ENCODE measurements around the gene HHLA2. TPM values are rescaled to one million over a fixed set of nuclear protein-coding genes. Genes with fewer than 3 reads are reported as not detected.
A peak's percentile ranks its signal among the peaks of the same experiment; 100 is the strongest.

Gene HHLA2
- total RNA-seq, 3 donors from 2014 or later (not counting 1 experiment from before 2014, with no cell fraction given): 0.09 TPM; not detected in 2

DNA sequence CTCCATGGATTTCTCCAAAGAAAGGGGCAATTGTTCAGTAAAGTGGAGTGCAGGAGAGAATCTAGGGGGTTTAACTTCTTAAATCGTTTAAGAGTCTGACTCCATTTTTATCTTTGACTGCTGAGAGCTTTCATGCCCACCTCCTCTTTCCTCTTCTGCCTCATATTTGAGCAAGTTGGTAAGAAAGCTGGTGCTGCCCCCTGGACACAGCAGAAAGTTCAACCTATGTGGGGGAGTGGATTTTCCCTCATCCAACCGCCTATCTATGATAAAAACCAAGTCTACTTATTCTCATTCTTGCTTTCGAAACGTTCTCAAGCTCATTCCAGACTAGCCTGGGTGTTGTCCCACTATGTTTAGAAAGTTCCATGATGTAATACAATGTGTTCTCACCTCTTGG lies 26.0 kb downstream of the HHLA2 start:
- Histone ChIP-seq H3K4me1 (ENCODE audit: control insufficient read depth, insufficient read depth, low read length) (no peaks in the 10 kb centered on the region), H3K27ac (ENCODE audit: low read length) (no peak overlapping the region), H3K36me3 (ENCODE audit: control insufficient read depth, insufficient read depth, low read length) (no peaks in the 10 kb centered on the region), H3K4me3 (ENCODE audit: low read length) (no peak overlapping the region), H3K9me3 (ENCODE audit: control insufficient read depth, insufficient read depth, low read length) (no peaks in the 10 kb centered on the region), H3K27me3 (ENCODE audit: control insufficient read depth, insufficient read depth, low read length) (no peaks in the 10 kb centered on the region)
- H3K36me3 Mint-ChIP-seq: peaks cover 6% of the 10 kb centered on the region
- no peaks in the 10 kb centered on the region for H3K4me1 Mint-ChIP-seq
- TF ChIP-seq, protein P1, sequence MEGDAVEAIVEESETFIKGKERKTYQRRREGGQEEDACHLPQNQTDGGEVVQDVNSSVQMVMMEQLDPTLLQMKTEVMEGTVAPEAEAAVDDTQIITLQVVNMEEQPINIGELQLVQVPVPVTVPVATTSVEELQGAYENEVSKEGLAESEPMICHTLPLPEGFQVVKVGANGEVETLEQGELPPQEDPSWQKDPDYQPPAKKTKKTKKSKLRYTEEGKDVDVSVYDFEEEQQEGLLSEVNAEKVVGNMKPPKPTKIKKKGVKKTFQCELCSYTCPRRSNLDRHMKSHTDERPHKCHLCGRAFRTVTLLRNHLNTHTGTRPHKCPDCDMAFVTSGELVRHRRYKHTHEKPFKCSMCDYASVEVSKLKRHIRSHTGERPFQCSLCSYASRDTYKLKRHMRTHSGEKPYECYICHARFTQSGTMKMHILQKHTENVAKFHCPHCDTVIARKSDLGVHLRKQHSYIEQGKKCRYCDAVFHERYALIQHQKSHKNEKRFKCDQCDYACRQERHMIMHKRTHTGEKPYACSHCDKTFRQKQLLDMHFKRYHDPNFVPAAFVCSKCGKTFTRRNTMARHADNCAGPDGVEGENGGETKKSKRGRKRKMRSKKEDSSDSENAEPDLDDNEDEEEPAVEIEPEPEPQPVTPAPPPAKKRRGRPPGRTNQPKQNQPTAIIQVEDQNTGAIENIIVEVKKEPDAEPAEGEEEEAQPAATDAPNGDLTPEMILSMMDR (IDR thresholded peaks at IDR 0.05): peak; percentile 12
- H3K27ac Mint-ChIP-seq: no peak overlapping the region
- no peaks in the 10 kb centered on the region for H3K9me3 Mint-ChIP-seq
- DNase-seq: peak in 1 of 2 donors; percentile 52
- H3K27me3 Mint-ChIP-seq (ENCODE audit: low read depth in 2 of 2): peaks cover 0 to 3% of the 10 kb centered on the region in 2 donors
- intact Hi-C loops (cut with micrococcal nuclease): no loop called here
- ATAC-seq: peak in 1 of 3 donors; percentile 44
- H3K4me3 Mint-ChIP-seq: no peak overlapping the region
- WGBS (ENCODE audit: insufficient coverage): 61% methylated on average over 3 of the region's 4 CpGs

DNA sequence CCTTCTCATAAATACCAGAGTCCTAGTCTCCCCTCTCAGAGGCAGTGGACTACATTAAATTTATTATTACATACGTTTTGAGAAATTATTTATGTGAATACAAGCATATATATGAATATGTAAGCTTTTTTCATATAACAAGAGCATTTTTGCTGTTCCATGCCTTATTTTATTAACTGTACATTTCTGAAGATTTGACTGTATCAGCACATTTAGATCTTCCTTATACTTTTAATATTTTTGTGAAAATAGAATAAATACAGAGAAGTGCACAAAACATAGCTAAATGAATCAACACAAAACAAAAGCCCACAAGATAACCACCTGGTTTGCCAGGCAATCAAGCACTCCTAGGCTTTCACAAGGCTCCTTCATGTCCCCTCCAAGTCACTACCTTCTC lies 27.8 kb downstream of the HHLA2 start:
- Histone ChIP-seq H3K4me1 (ENCODE audit: control insufficient read depth, insufficient read depth, low read length) (no peaks in the 10 kb centered on the region), H3K9me3 (ENCODE audit: control insufficient read depth, insufficient read depth, low read length) (no peaks in the 10 kb centered on the region), H3K27ac (ENCODE audit: low read length) (no peak overlapping the region), H3K4me3 (ENCODE audit: low read length) (no peak overlapping the region), H3K36me3 (ENCODE audit: control insufficient read depth, insufficient read depth, low read length) (no peaks in the 10 kb centered on the region), H3K27me3 (ENCODE audit: control insufficient read depth, insufficient read depth, low read length) (no peaks in the 10 kb centered on the region)
- intact Hi-C loops (cut with micrococcal nuclease): no loop called here
- H3K27ac Mint-ChIP-seq: no peak overlapping the region
- no peak overlapping the region for H3K4me3 Mint-ChIP-seq
- ATAC-seq (no peak), DNase-seq (no peak)
- peaks cover 0 to 3% of the 10 kb centered on the region in 2 donors for H3K27me3 Mint-ChIP-seq (ENCODE audit: low read depth in 2 of 2)
- no peaks in the 10 kb centered on the region for H3K4me1 Mint-ChIP-seq
- H3K9me3 Mint-ChIP-seq: no peaks in the 10 kb centered on the region
- TF ChIP-seq, protein P1 (IDR thresholded peaks at IDR 0.05): no peak
- WGBS (ENCODE audit: insufficient coverage): no CpG with 5 or more reads among the region's 1 CpG
- H3K36me3 Mint-ChIP-seq: peaks cover 10% of the 10 kb centered on the region

- Mint-ChIP-seq H3K27me3 (ENCODE audit: low read depth in 2 of 2) (peaks cover 0 to 3% of the 10 kb centered on the region in 2 donors), H3K4me1 (no peaks in the 10 kb centered on the region)
- intact Hi-C loops (cut with micrococcal nuclease): no loop called here
Measured at GRCh38 chr3:108327168-108327567, 30.8 kb downstream of the HHLA2 start.

More at GRCh38 chr3:108327168-108327567, 30.8 kb downstream of the HHLA2 start:
- Histone ChIP-seq H3K27ac (ENCODE audit: low read length) (no peak overlapping the region), H3K4me3 (ENCODE audit: low read length) (no peak overlapping the region), H3K9me3 (ENCODE audit: control insufficient read depth, insufficient read depth, low read length) (no peaks in the 10 kb centered on the region), H3K4me1 (ENCODE audit: control insufficient read depth, insufficient read depth, low read length) (no peaks in the 10 kb centered on the region), H3K27me3 (ENCODE audit: control insufficient read depth, insufficient read depth, low read length) (no peaks in the 10 kb centered on the region), H3K36me3 (ENCODE audit: control insufficient read depth, insufficient read depth, low read length) (no peaks in the 10 kb centered on the region)
- TF ChIP-seq, protein P1 (IDR thresholded peaks at IDR 0.05): no peak
- Mint-ChIP-seq H3K36me3 (peaks cover 10% of the 10 kb centered on the region), H3K9me3 (no peaks in the 10 kb centered on the region), H3K4me3 (no peak overlapping the region), H3K27ac (no peak overlapping the region)
- DNase-seq (no peak), ATAC-seq (no peak)
